Activated CD4-positive, alpha-beta T cell treated with anti-CD3 and anti-CD28 coated beads, Interleukin-2, amount 50 U/mL, for 24 hours (primary cell): ENCODE measurements around the gene PRDM2.

Experiments
- DNase-seq, 2 donors: peaks; one replicate each; pipeline ENCODE4 v3.0.0-alpha.2; 2020; ENCODE audit warnings: low read depth in 1 of 2, low spot score in 1 of 2

The PRDM2 gene

GRCh38 chr1:13788795-13789194, 88.8 kb downstream of the PRDM2 start:
- DNase-seq, result no peak

GRCh38 chr1:13790290-13791030, 90.5 kb downstream of the PRDM2 start:
- DNase-seq, result no peak

- no peak for DNase-seq
These were observed 92.4 kb downstream of the PRDM2 start for GRCh38 chr1:13792419-13792818.

- DNase-seq, result no peak
These were observed 93.2 kb downstream of the PRDM2 start for GRCh38 chr1:13793088-13793730.

- DNase-seq, result no peak
These were observed 94.5 kb downstream of the PRDM2 start for GRCh38 chr1:13794231-13795187.

GRCh38 chr1:13797397-13797796, 97.4 kb downstream of the PRDM2 start:
- no peak for DNase-seq

GRCh38 chr1:13798120-13798519, 98.1 kb downstream of the PRDM2 start:
- no peak for DNase-seq

- DNase-seq, result no peak
These were observed 99.7 kb downstream of the PRDM2 start for GRCh38 chr1:13799502-13800283.

GRCh38 chr1:13801232-13801631, 101.2 kb downstream of the PRDM2 start:
- no peak for DNase-seq

GRCh38 chr1:13801655-13802486, 101.9 kb downstream of the PRDM2 start:
- no peak for DNase-seq

GRCh38 chr1:13802782-13803545, 103.0 kb downstream of the PRDM2 start:
- no peak for DNase-seq

- DNase-seq, result no peak
These were observed 103.7 kb downstream of the PRDM2 start for GRCh38 chr1:13803546-13804239.

GRCh38 chr1:13804240-13804633, 104.2 kb downstream of the PRDM2 start:
- DNase-seq, result no peak

GRCh38 chr1:13805431-13805830, 105.4 kb downstream of the PRDM2 start:
- no peak for DNase-seq

GRCh38 chr1:13806108-13806507, 106.1 kb downstream of the PRDM2 start:
- no peak for DNase-seq

- DNase-seq, result no peak
These were observed 107.2 kb downstream of the PRDM2 start for GRCh38 chr1:13807209-13807608.

GRCh38 chr1:13808729-13809131, 108.7 kb downstream of the PRDM2 start:
- no peak for DNase-seq

- DNase-seq, result no peak
These were observed 109.6 kb downstream of the PRDM2 start for GRCh38 chr1:13809461-13810159.
